Non-pigmented ciliary epithelial cell (primary cell): Measurements from ENCODE around the gene NSUN7.
"Not testable (repeated sequence)": the region's sequence is repeated elsewhere in the genome, so short reads cannot be mapped to it uniquely, and the experiment has no call there.

Experiments
- DNase-seq: peaks from one replicate; pipeline ENCODE4 v3.0.0-alpha.2; 2010; ENCODE audit warnings: low read depth

The NSUN7 gene

GRCh38 chr4:40749717-40750460 lies at the start of gene NSUN7:
Gene NSUN7, plus strand, starts transcription at chr4:40749955. Its CDS starts 739 bp downstream, at chr4:40750694.
- DNase-seq = no peak

- no peak for DNase-seq
These were observed 47.5 kb upstream of the NSUN7 start for GRCh38 chr4:40702137-40702799.

- no peak for DNase-seq
These were observed 47.0 kb upstream of the NSUN7 start for GRCh38 chr4:40702800-40703151.

GRCh38 chr4:40704073-40704472 lies 45.7 kb upstream of the NSUN7 start:
- no peak for DNase-seq

GRCh38 chr4:40710484-40711254 lies 39.1 kb upstream of the NSUN7 start:
- DNase-seq = no peak

GRCh38 chr4:40713001-40713400 lies 36.8 kb upstream of the NSUN7 start:
- not testable (repeated sequence) for DNase-seq

- DNase-seq = no peak
These were observed 36.0 kb upstream of the NSUN7 start for GRCh38 chr4:40713798-40714197.

GRCh38 chr4:40718586-40718985 lies 31.2 kb upstream of the NSUN7 start:
- no peak for DNase-seq

GRCh38 chr4:40719008-40719623 lies 30.6 kb upstream of the NSUN7 start:
- DNase-seq = peak; percentile 38

GRCh38 chr4:40720351-40720750 lies 29.4 kb upstream of the NSUN7 start:
- no peak for DNase-seq

- DNase-seq = no peak
These were observed 28.8 kb upstream of the NSUN7 start for GRCh38 chr4:40720916-40721315.

GRCh38 chr4:40721730-40722171 lies 28.0 kb upstream of the NSUN7 start:
- peak; percentile 20 for DNase-seq

- no peak for DNase-seq
These were observed 27.1 kb upstream of the NSUN7 start for GRCh38 chr4:40722576-40723161.

- no peak for DNase-seq
These were observed 26.0 kb upstream of the NSUN7 start for GRCh38 chr4:40723728-40724127.

GRCh38 chr4:40728333-40728732 lies 21.4 kb upstream of the NSUN7 start:
- no peak for DNase-seq

GRCh38 chr4:40729555-40729954 lies 20.2 kb upstream of the NSUN7 start:
- DNase-seq = no peak

GRCh38 chr4:40730091-40730679 lies 19.6 kb upstream of the NSUN7 start:
- DNase-seq = no peak

- no peak for DNase-seq
These were observed 18.4 kb upstream of the NSUN7 start for GRCh38 chr4:40731361-40731760.

- no peak for DNase-seq
These were observed 17.9 kb upstream of the NSUN7 start for GRCh38 chr4:40731792-40732245.

- DNase-seq = no peak
These were observed 16.0 kb upstream of the NSUN7 start for GRCh38 chr4:40733752-40734151.

GRCh38 chr4:40734497-40734896 lies 15.3 kb upstream of the NSUN7 start:
- no peak for DNase-seq

GRCh38 chr4:40736910-40737309 lies 12.8 kb upstream of the NSUN7 start:
- DNase-seq = no peak
